SK-N-SH (cell line): ENCODE data around the gene SND1. TPM values are rescaled to one million over a fixed set of nuclear protein-coding genes. Genes with fewer than 3 reads are reported as not detected.

ENCODE experiments used
- CTCF ChIA-PET: fragments of 300-600, 350-600 bp; formaldehyde crosslinking; extraction: SDS; loops from one replicate; lab custom pipeline; 2021; lab: Yijun Ruan, JAX
- POLR2A ChIA-PET: fragments of 350-600 bp; sonication (Branson Sonifier 250); formaldehyde crosslinking; extraction: SDS; loops from one replicate; lab custom pipeline; 2020; ENCODE audit warnings: antibody characterized with exemption, inconsistent platforms; lab: Yijun Ruan, JAX
- DNase-seq: peaks from one replicate; pipeline ENCODE4 v3.0.0; 2012
- H2AFZ ChIP-seq: fragments of 200-600 bp; sonication (generic); 2 replicates; pipeline ENCODE4 v1.8.1; 2016; ENCODE audit warnings: antibody characterized with exemption, mild to moderate bottlenecking, low read depth
- H3F3A ChIP-seq: fragments of 200-600 bp; sonication (generic); replicated peaks from 2 replicates; pipeline ENCODE3; 2016; ENCODE audit warnings: antibody characterized with exemption, mild to moderate bottlenecking; ENCODE audit not compliant: insufficient read depth
- H3K27ac ChIP-seq, 2 experiments: fragments of 200-500 bp in 1 of 2; fragments of 200-600 bp in 1 of 2; sonication (Bioruptor generic) in 1 of 2; sonication (generic), shearing (Covaris generic) in 1 of 2; 2 replicates each; pipeline versions ENCODE4 v1.5.1 to v1.6.1; 2014 to 2016; ENCODE audit warnings: low read depth in 2 of 2, inconsistent platforms in 1 of 2, low read length in 1 of 2, mild to moderate bottlenecking in 1 of 2, mixed read lengths in 1 of 2
- H3K27me3 ChIP-seq: fragments of 200-600 bp; sonication (generic), shearing (Covaris generic); 2 replicates; pipeline ENCODE4 v1.6.1; 2016; ENCODE audit warnings: mixed run types; ENCODE audit not compliant: insufficient read depth
- H3K36me3 ChIP-seq, 2 experiments: fragments of 200-500 bp in 1 of 2; fragments of 200-600 bp in 1 of 2; sonication (Bioruptor generic) in 1 of 2; sonication (generic) in 1 of 2; replicated peaks in 1 of 2; 2 replicates each; pipeline versions ENCODE3 to v1.5.1; 2014 to 2016; ENCODE audit warnings: low read length in 1 of 2, mild to moderate bottlenecking in 1 of 2; ENCODE audit not compliant: insufficient read depth in 2 of 2, control insufficient read depth in 1 of 2
- H3K4me1 ChIP-seq, 2 experiments: fragments of 200-500 bp in 1 of 2; fragments of 200-600 bp in 1 of 2; sonication (Bioruptor generic) in 1 of 2; sonication (generic), shearing (Covaris generic) in 1 of 2; 2 replicates each; pipeline versions ENCODE4 v1.5.1 to v1.6.1; 2014 to 2016; ENCODE audit warnings: low read depth in 1 of 2, low read length in 1 of 2, mixed run types in 1 of 2; ENCODE audit not compliant: insufficient read depth in 2 of 2, control insufficient read depth in 1 of 2
- H3K4me2 ChIP-seq: fragments of 200-600 bp; sonication (generic), shearing (Covaris generic); 2 replicates; pipeline ENCODE4 v1.6.1; 2017; ENCODE audit warnings: mixed run types
- H3K4me3 ChIP-seq, 2 experiments: fragments of 200-500 bp in 1 of 2; fragments of 200-600 bp in 1 of 2; sonication (Bioruptor generic) in 1 of 2; sonication (generic), shearing (Covaris generic) in 1 of 2; 2 replicates each; pipeline versions ENCODE4 v1.5.1 to v1.8.1; 2014 to 2016; ENCODE audit warnings: low read depth in 2 of 2, inconsistent platforms in 1 of 2, low read length in 1 of 2, mild to moderate bottlenecking in 1 of 2, mixed read lengths in 1 of 2, moderate library complexity in 1 of 2
- H3K79me2 ChIP-seq: fragments of 200-600 bp; sonication (generic); 2 replicates; pipeline ENCODE4 v1.8.1; 2017; ENCODE audit warnings: mild to moderate bottlenecking; ENCODE audit not compliant: insufficient read depth
- H3K9ac ChIP-seq: fragments of 200-600 bp; sonication (generic); 2 replicates; pipeline ENCODE4 v1.6.1; 2017; ENCODE audit warnings: mixed run types
- H3K9me2 ChIP-seq: fragments of 200-600 bp; sonication (generic); 2 replicates; pipeline ENCODE4 v1.6.1; 2017; ENCODE audit warnings: mixed run types
- H3K9me3 ChIP-seq: fragments of 200-600 bp; sonication (generic); 2 replicates; pipeline ENCODE4 v1.6.1; 2017; ENCODE audit warnings: mixed run types, mild to moderate bottlenecking, moderate library complexity
- H4K20me1 ChIP-seq: fragments of 200-600 bp; sonication (generic); 2 replicates; pipeline ENCODE4 v1.6.1; 2017; ENCODE audit warnings: mild to moderate bottlenecking, mixed run types; ENCODE audit not compliant: insufficient read depth
- CHD2 ChIP-seq: fragments of 150-350 bp; IDR thresholded peaks from 2 replicates; pipeline ENCODE4 v1.6.1; 2018; ENCODE audit warnings: low read length; ENCODE audit not compliant: partially characterized antibody
- EZH2phosphoT487 ChIP-seq: fragments of 200-600 bp; sonication (generic); IDR thresholded peaks from 2 replicates; pipeline ENCODE4 v1.6.1; 2017; ENCODE audit warnings: low read depth, mixed run types, mild to moderate bottlenecking, antibody characterized with exemption, moderate library complexity, borderline replicate concordance
- FOSL2 ChIP-seq: IDR thresholded peaks from 2 replicates; pipeline ENCODE4 v1.4.0; 2012; ENCODE audit warnings: low read depth, mild to moderate bottlenecking, moderate library complexity, borderline replicate concordance
- FOXM1 ChIP-seq: IDR thresholded peaks from 2 replicates; pipeline ENCODE4 v1.4.0; 2012; ENCODE audit warnings: low read depth, mild to moderate bottlenecking
- MAX ChIP-seq: IDR thresholded peaks from 2 replicates; pipeline ENCODE4 v1.4.0; 2012; ENCODE audit warnings: low read depth
- RCOR1 ChIP-seq: fragments of 150-350 bp; IDR thresholded peaks from 2 replicates; pipeline ENCODE4 v1.6.1; 2017; ENCODE audit warnings: antibody characterized with exemption, low read length
- RFX5 ChIP-seq: IDR thresholded peaks from 2 replicates; pipeline ENCODE4 v1.6.1; 2012; ENCODE audit warnings: mild to moderate bottlenecking, improper control_type of control experiment, low read length
- SMC3 ChIP-seq: IDR thresholded peaks from 2 replicates; pipeline ENCODE4 v1.6.1; 2012; ENCODE audit warnings: low read depth, low read length, improper control_type of control experiment
- TEAD4 ChIP-seq: IDR thresholded peaks from 2 replicates; pipeline ENCODE4 v1.4.0; 2012; ENCODE audit warnings: mild to moderate bottlenecking, borderline replicate concordance; ENCODE audit not compliant: insufficient read depth
- USF1 ChIP-seq: IDR thresholded peaks from 2 replicates; pipeline ENCODE4 v1.4.0; 2012; ENCODE audit warnings: low read depth, borderline replicate concordance
- WGBS: methylation state at CpG from one replicate; pipeline ENCODE4 v1.1.6; 2017; ENCODE audit warnings: low lambda C conversion rate; 5-methylcytosine and 5-hydroxymethylcytosine counted together
- polyA plus RNA-seq, 3 experiments: library from polyadenylated mRNA; depleted of rRNA; stranded (reverse); fragments of >200 nt; gene quantifications; 2 replicates each; pipeline ENCODE4 v1.2.3, GENCODE V29; 2012
- TF ChIP-seq, protein P1 (sequence below): IDR thresholded peaks from 2 replicates; pipeline ENCODE4; 2012
- TF ChIP-seq, protein P2 (sequence below): IDR thresholded peaks from 2 replicates; pipeline ENCODE4 v1.6.1; 2012; ENCODE audit warnings: mild to moderate bottlenecking, low read depth, low read length, moderate library complexity

The SND1 gene
- polyA plus RNA-seq, 1 of the 3 experiments (the other 2 are of a cell fraction), result 165 TPM

- Histone ChIP-seq H3K9ac (no peak overlapping the region), H3K27me3 (no peaks in the 10 kb centered on the region), H3K79me2 (no peaks in the 10 kb centered on the region), H3K9me3 (no peaks in the 10 kb centered on the region), H3K4me2 (no peak overlapping the region), H3K4me1 (peaks cover 0 to 41% of the 10 kb centered on the region in 2 experiments; a peak in 1 of 4 replicates), H3K4me3 (no peak overlapping the region), H3K9me2 (no peaks in the 10 kb centered on the region), H3K36me3 (peaks cover 0 to 31% of the 10 kb centered on the region in 2 experiments), H4K20me1 (no peaks in the 10 kb centered on the region), H3F3A (no peaks in the 10 kb centered on the region), H3K27ac (no peak overlapping the region), H2AFZ (no peak overlapping the region)
- ChIA-PET POLR2A (interaction anchor here (0.8 kb wide), 1 partner anchor 15 kb away, joined by 4 read pairs; no protein-coding TSS in a partner anchor), CTCF (interaction anchor here (0.9 to 2.1 kb wide), 7 partner anchors 8 to 140 kb away, joined by 3 to 13 read pairs (median 6); no protein-coding TSS in a partner anchor)
- no peak for TF ChIP-seq USF1
- no peak for TF ChIP-seq FOSL2
- TF ChIP-seq, protein P1, sequence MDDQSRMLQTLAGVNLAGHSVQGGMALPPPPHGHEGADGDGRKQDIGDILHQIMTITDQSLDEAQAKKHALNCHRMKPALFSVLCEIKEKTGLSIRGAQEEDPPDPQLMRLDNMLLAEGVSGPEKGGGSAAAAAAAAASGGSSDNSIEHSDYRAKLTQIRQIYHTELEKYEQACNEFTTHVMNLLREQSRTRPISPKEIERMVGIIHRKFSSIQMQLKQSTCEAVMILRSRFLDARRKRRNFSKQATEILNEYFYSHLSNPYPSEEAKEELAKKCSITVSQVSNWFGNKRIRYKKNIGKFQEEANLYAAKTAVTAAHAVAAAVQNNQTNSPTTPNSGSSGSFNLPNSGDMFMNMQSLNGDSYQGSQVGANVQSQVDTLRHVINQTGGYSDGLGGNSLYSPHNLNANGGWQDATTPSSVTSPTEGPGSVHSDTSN, result no peak
- TF ChIP-seq RCOR1, result no peak
- no peak for TF ChIP-seq EZH2phosphoT487
- no peak for TF ChIP-seq FOXM1
- TF ChIP-seq, protein P2, sequence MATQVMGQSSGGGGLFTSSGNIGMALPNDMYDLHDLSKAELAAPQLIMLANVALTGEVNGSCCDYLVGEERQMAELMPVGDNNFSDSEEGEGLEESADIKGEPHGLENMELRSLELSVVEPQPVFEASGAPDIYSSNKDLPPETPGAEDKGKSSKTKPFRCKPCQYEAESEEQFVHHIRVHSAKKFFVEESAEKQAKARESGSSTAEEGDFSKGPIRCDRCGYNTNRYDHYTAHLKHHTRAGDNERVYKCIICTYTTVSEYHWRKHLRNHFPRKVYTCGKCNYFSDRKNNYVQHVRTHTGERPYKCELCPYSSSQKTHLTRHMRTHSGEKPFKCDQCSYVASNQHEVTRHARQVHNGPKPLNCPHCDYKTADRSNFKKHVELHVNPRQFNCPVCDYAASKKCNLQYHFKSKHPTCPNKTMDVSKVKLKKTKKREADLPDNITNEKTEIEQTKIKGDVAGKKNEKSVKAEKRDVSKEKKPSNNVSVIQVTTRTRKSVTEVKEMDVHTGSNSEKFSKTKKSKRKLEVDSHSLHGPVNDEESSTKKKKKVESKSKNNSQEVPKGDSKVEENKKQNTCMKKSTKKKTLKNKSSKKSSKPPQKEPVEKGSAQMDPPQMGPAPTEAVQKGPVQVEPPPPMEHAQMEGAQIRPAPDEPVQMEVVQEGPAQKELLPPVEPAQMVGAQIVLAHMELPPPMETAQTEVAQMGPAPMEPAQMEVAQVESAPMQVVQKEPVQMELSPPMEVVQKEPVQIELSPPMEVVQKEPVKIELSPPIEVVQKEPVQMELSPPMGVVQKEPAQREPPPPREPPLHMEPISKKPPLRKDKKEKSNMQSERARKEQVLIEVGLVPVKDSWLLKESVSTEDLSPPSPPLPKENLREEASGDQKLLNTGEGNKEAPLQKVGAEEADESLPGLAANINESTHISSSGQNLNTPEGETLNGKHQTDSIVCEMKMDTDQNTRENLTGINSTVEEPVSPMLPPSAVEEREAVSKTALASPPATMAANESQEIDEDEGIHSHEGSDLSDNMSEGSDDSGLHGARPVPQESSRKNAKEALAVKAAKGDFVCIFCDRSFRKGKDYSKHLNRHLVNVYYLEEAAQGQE, result no peak
- no peak for TF ChIP-seq MAX
- TF ChIP-seq RFX5, result no peak
- no peak for TF ChIP-seq SMC3
- TF ChIP-seq CHD2, result no peak
- no peak for TF ChIP-seq TEAD4
- DNase-seq, result no peak
- WGBS, result 97% methylated on average over 8 of the region's 8 CpGs
These were observed 417.7 kb downstream of the SND1 start for GRCh38 chr7:128069373-128070364.
